ENCODE data around the gene DAP. TPM values are rescaled to one million over a fixed set of nuclear protein-coding genes. Genes with fewer than 3 reads are reported as not detected.

Gene DAP
- polyA plus RNA-seq, 3 donors, result 60.9 to 69.0 (median 62.3) TPM

GRCh38 chr5:10708189-10708944, 52.7 kb downstream of the DAP start:
- intact Hi-C loops (cut with micrococcal nuclease), result loop anchor here in 1 of 2 donors (5.0 kb wide), 1 partner anchor 34 kb away; no protein-coding TSS in a partner anchor
- Mint-ChIP-seq H3K27ac (peak overlapping the region in 2 of 7 donors; percentile 10 to 20), H3K4me3 (no peak overlapping the region), H3K36me3 (peaks cover 38 to 47% of the 10 kb centered on the region in 2 donors), H3K4me1 (peaks cover 32% of the 10 kb centered on the region), H3K27me3 (ENCODE audit: low read depth in 3 of 3) (peaks cover 0 to 3% (median 0%) of the 10 kb centered on the region in 3 donors), H3K9me3 (peaks cover 0 to 2% (median 0%) of the 10 kb centered on the region in 7 donors)
- no peak overlapping the region for H3K9ac ChIP-seq (ENCODE audit: insufficient read depth, low read length, poor library complexity, severe bottlenecking)
- H3K4me3 ChIP-seq (replicated peaks in 1 of 3; ENCODE audit: low read depth in 2 of 3, low read length in 3 of 3), result no peak overlapping the region
- no peaks in the 10 kb centered on the region for H3K27me3 ChIP-seq (ENCODE audit: control insufficient read depth in 2 of 2, insufficient read depth in 2 of 2, low read length in 2 of 2)
- H3K79me2 ChIP-seq (ENCODE audit: insufficient read depth, low read length), result peaks cover 76% of the 10 kb centered on the region
- no peak overlapping the region for H3K27ac ChIP-seq (ENCODE audit: low read depth in 1 of 2, low read length in 2 of 2)
- no peak for DNase-seq
- H4K20me1 ChIP-seq (ENCODE audit: insufficient read depth, low read length), result peaks cover 95% of the 10 kb centered on the region
- TF ChIP-seq, protein P1, sequence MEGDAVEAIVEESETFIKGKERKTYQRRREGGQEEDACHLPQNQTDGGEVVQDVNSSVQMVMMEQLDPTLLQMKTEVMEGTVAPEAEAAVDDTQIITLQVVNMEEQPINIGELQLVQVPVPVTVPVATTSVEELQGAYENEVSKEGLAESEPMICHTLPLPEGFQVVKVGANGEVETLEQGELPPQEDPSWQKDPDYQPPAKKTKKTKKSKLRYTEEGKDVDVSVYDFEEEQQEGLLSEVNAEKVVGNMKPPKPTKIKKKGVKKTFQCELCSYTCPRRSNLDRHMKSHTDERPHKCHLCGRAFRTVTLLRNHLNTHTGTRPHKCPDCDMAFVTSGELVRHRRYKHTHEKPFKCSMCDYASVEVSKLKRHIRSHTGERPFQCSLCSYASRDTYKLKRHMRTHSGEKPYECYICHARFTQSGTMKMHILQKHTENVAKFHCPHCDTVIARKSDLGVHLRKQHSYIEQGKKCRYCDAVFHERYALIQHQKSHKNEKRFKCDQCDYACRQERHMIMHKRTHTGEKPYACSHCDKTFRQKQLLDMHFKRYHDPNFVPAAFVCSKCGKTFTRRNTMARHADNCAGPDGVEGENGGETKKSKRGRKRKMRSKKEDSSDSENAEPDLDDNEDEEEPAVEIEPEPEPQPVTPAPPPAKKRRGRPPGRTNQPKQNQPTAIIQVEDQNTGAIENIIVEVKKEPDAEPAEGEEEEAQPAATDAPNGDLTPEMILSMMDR (IDR thresholded peaks at IDR 0.05), result no peak
- peaks cover 18 to 33% of the 10 kb centered on the region in 2 donors for H3K4me1 ChIP-seq (ENCODE audit: control insufficient read depth in 1 of 2, insufficient read depth in 2 of 2, low read length in 2 of 2)
- WGBS (ENCODE audit: insufficient coverage), result 100% methylated on average over 3 of the region's 10 CpGs
- H3K4me2 ChIP-seq (replicated peaks; ENCODE audit: extremely low read depth, low read length, poor library complexity, severe bottlenecking), result no peak overlapping the region
- no peaks in the 10 kb centered on the region for H3K9me3 ChIP-seq (replicated peaks in 1 of 2; ENCODE audit: control insufficient read depth in 1 of 2, insufficient read depth in 1 of 2, low read length in 2 of 2)
- H2AFZ ChIP-seq (ENCODE audit: insufficient read depth, low read depth, low read length, poor library complexity, severe bottlenecking), result no peak overlapping the region
- H3K36me3 ChIP-seq (replicated peaks in 1 of 2; ENCODE audit: control insufficient read depth in 1 of 2, insufficient read depth in 2 of 2, low read length in 2 of 2), result peaks cover 16 to 58% of the 10 kb centered on the region in 2 donors

DNA sequence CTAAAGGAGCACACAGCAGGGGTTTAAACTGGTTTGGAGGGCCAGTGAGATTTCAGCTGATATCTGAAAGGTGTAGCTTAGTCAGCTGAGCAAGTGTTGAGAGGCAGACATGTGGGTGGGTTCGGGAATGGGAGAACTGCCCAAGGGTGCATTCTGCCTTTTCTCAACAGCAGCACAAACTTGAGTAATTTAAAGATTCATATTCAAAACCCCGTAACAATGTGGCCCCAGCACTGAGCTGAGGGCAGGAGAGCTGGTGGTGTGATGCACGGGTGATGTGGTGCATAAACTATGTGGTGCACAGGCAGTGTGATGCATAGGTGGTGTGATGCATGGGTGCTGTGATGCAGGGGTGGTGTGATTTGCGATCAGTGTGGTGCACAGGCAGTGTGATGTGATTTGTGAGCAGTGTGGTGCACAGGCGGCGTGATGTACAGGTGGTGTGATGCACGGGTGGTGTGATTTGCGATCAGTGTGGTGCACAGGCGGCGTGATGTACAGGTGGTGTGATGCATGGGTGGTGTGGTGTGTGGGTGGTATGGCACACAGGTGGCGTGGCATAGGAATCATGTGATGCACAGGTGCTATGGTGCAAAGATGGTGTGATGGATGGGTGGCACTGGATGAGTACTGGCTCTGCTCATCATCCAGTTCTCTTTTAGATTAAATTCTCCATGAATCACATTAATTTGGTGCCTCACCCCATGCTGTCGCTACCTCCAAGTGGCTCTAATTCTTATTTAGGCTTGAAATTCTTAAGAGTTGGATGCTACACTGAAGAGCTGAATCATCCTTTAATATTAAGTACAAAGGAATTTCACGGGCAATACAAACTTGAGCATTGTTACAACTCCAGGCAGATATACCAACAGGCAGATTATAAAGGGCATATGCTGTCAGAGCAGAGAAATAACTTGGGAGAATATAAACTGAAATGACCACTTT, 53.6 kb downstream of the DAP start:
- H3K4me1 Mint-ChIP-seq, result peaks cover 32% of the 10 kb centered on the region
- Histone ChIP-seq H3K79me2 (ENCODE audit: insufficient read depth, low read length) (peaks cover 73% of the 10 kb centered on the region), H3K4me2 (replicated peaks; ENCODE audit: extremely low read depth, low read length, poor library complexity, severe bottlenecking) (no peak overlapping the region), H2AFZ (ENCODE audit: insufficient read depth, low read depth, low read length, poor library complexity, severe bottlenecking) (no peak overlapping the region), H4K20me1 (ENCODE audit: insufficient read depth, low read length) (peaks cover 95% of the 10 kb centered on the region), H3K27me3 (ENCODE audit: control insufficient read depth in 2 of 2, insufficient read depth in 2 of 2, low read length in 2 of 2) (no peaks in the 10 kb centered on the region), H3K27ac (ENCODE audit: low read depth in 1 of 2, low read length in 2 of 2) (no peak overlapping the region), H3K9me3 (replicated peaks in 1 of 2; ENCODE audit: control insufficient read depth in 1 of 2, insufficient read depth in 1 of 2, low read length in 2 of 2) (no peaks in the 10 kb centered on the region), H3K4me3 (replicated peaks in 1 of 3; ENCODE audit: low read depth in 2 of 3, low read length in 3 of 3) (no peak overlapping the region), H3K9ac (ENCODE audit: insufficient read depth, low read length, poor library complexity, severe bottlenecking) (no peak overlapping the region), H3K36me3 (replicated peaks in 1 of 2; ENCODE audit: control insufficient read depth in 1 of 2, insufficient read depth in 2 of 2, low read length in 2 of 2) (peaks cover 17 to 58% of the 10 kb centered on the region in 2 donors), H3K4me1 (ENCODE audit: control insufficient read depth in 1 of 2, insufficient read depth in 2 of 2, low read length in 2 of 2) (peaks cover 18 to 33% of the 10 kb centered on the region in 2 donors)
- H3K36me3 Mint-ChIP-seq, result peaks cover 38 to 44% of the 10 kb centered on the region in 2 donors
- H3K9me3 Mint-ChIP-seq, result peaks cover 0 to 2% (median 0%) of the 10 kb centered on the region in 7 donors
- no peaks in the 10 kb centered on the region for H3K27me3 Mint-ChIP-seq (ENCODE audit: low read depth in 3 of 3)
- intact Hi-C loops (cut with micrococcal nuclease), result loop anchor here in 1 of 2 donors (5.0 kb wide), 1 partner anchor 35 kb away; no protein-coding TSS in a partner anchor
- TF ChIP-seq, protein P1 (IDR thresholded peaks at IDR 0.05), result no peak
- no peak for DNase-seq
- peak overlapping the region in 2 of 7 donors; percentile 32 to 70 for H3K27ac Mint-ChIP-seq
- WGBS (ENCODE audit: insufficient coverage), result 96% methylated on average over 10 of the region's 13 CpGs
- H3K4me3 Mint-ChIP-seq, result no peak overlapping the region
